Upper lobe of right lung (tissue), 1 donor: Measurements from ENCODE around the gene ACTL8. TPM values are rescaled to one million over a fixed set of nuclear protein-coding genes. Genes with fewer than 3 reads are reported as not detected.

Experiments
- ATAC-seq: fragments of 200-7000 bp; cut with Tn5 transposase; one replicate; pipeline ENCODE4 v1.9.1; 2020; ENCODE audit warnings: mild to moderate bottlenecking, moderate library complexity
- DNase-seq: peaks from one replicate; pipeline ENCODE4 v3.0.0-alpha.2; 2020
- H3K27ac ChIP-seq: fragments of 200-600 bp; one replicate; pipeline ENCODE4 v1.8.0; 2022
- H3K27me3 ChIP-seq: fragments of 200-600 bp; one replicate; pipeline ENCODE4 v1.8.0; 2022; ENCODE audit warnings: mild to moderate bottlenecking
- H3K36me3 ChIP-seq: fragments of 200-600 bp; one replicate; pipeline ENCODE4 v1.8.0; 2022
- H3K4me1 ChIP-seq: fragments of 200-600 bp; one replicate; pipeline ENCODE4 v1.8.0; 2022
- H3K4me3 ChIP-seq: fragments of 200-600 bp; one replicate; pipeline ENCODE4 v1.8.0; 2022; ENCODE audit warnings: mild to moderate bottlenecking
- H3K9me3 ChIP-seq: fragments of 200-600 bp; one replicate; pipeline ENCODE4 v1.8.0; 2022
- intact Hi-C: fragments of 100-400 bp; cut with DNase I; formaldehyde crosslinking; loops from one replicate; pipeline ENCODE4 v1.11.0; 2022
- total RNA-seq: library from RNA; stranded (reverse); fragmentation: NEBNext Ultra II Directional; extraction: Animal tissue kit (Norgen Biotek cat#: 25700); gene quantifications from one replicate; pipeline ENCODE4 v1.2.1, GENCODE V29; 2021
- TF ChIP-seq, protein P1 (sequence below): fragments of 200-600 bp; IDR thresholded peaks from one replicate; pipeline ENCODE4 v1.8.0; 2022; ENCODE audit warnings: antibody characterized with exemption
- donor health status: DM: no; HTN: yes; CAD: no; lungs with severe emphysema.

Gene ACTL8
- total RNA-seq, 1 donor from 2014 or later, result not detected

DNA sequence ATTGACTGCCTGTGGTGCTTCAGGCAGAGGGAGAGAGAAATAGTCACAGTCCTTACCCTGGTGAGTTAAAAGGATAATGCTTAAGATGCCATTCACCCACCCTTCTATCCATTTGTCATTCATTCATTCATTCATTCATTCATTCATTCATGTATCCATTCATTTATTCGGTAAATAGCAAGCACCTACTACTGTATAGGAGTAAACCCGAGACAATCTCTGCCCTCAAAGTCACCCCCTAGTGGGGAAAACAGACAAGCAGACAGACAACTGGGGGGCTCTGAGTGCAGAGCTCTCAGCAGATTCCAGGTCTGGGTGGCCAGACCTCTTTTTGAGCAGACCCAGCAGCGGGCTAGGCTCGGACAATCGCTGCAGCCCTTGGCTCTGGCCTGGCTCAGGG lies 14.1 kb upstream of the ACTL8 start:
- Histone ChIP-seq H3K27ac (no peak overlapping the region), H3K9me3 (no peaks in the 10 kb centered on the region), H3K36me3 (no peaks in the 10 kb centered on the region), H3K4me3 (no peak overlapping the region), H3K4me1 (no peaks in the 10 kb centered on the region), H3K27me3 (peaks cover 30% of the 10 kb centered on the region)
- DNase-seq, result no peak
- TF ChIP-seq, protein P1, sequence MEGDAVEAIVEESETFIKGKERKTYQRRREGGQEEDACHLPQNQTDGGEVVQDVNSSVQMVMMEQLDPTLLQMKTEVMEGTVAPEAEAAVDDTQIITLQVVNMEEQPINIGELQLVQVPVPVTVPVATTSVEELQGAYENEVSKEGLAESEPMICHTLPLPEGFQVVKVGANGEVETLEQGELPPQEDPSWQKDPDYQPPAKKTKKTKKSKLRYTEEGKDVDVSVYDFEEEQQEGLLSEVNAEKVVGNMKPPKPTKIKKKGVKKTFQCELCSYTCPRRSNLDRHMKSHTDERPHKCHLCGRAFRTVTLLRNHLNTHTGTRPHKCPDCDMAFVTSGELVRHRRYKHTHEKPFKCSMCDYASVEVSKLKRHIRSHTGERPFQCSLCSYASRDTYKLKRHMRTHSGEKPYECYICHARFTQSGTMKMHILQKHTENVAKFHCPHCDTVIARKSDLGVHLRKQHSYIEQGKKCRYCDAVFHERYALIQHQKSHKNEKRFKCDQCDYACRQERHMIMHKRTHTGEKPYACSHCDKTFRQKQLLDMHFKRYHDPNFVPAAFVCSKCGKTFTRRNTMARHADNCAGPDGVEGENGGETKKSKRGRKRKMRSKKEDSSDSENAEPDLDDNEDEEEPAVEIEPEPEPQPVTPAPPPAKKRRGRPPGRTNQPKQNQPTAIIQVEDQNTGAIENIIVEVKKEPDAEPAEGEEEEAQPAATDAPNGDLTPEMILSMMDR, result no peak
- no peak for ATAC-seq
- intact Hi-C loops, result no loop called here

DNA sequence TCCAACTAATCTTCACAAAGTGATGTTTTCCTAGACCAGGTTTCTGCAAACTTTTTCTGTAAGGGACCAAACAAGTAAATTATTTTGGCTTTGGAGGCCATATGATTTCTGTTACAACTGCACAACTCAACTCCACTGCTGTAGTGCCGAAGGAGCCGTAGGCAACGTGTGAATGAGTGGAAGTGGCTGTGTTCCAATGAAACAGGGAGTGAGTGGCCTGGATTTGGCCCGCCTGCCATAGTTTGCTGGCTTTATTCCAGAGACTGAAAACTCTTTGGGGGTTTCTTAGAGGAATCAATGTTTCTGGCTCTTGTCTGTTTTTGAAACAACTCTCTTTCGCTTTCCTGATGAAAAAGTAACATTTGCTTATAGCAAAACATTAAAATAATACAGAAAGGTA lies 12.6 kb upstream of the ACTL8 start:
- no peak for ATAC-seq
- Histone ChIP-seq H3K9me3 (no peaks in the 10 kb centered on the region), H3K4me3 (no peak overlapping the region), H3K36me3 (no peaks in the 10 kb centered on the region), H3K4me1 (no peaks in the 10 kb centered on the region), H3K27me3 (peaks cover 20% of the 10 kb centered on the region), H3K27ac (no peak overlapping the region)
- intact Hi-C loops, result no loop called here
- TF ChIP-seq, protein P1, result no peak
- DNase-seq, result no peak

DNA sequence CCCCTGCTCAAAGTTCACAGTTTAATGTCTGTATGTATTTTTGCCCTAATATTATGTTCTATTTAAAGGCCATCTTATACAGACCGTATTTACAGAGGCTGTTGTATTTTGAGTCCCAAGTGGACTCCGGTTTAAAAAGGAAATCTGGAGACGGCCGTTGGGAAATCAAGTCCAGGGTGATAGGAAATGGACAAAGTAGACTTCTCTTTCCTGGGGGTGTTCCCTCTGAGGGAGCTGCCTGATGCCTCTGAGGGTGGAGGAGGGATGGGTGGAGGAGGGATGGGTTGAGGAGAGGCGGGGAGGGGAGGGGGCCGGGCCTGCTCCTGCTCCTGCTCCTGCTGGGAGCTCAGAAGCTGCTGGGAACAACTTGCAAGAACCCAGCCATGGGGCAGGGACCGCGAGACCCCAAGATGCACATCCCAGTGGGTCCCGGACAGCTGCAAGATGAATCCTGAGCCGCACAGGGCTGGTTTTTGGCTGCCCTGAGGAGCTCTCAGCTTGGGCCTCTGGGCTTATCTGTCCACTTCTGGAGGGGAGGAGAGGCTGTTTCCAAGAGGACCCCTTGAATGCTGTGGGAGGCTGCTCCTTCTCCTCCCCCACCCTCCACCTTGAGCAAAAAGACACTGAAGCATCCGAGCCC lies 12.0 kb upstream of the ACTL8 start:
- intact Hi-C loops, result no loop called here
- H3K4me3 ChIP-seq, result no peak overlapping the region
- no peaks in the 10 kb centered on the region for H3K9me3 ChIP-seq
- H3K27ac ChIP-seq, result no peak overlapping the region
- no peak for ATAC-seq
- H3K27me3 ChIP-seq, result peaks cover 20% of the 10 kb centered on the region
- no peaks in the 10 kb centered on the region for H3K4me1 ChIP-seq
- TF ChIP-seq, protein P1, result no peak
- no peaks in the 10 kb centered on the region for H3K36me3 ChIP-seq
- DNase-seq, result no peak

DNA sequence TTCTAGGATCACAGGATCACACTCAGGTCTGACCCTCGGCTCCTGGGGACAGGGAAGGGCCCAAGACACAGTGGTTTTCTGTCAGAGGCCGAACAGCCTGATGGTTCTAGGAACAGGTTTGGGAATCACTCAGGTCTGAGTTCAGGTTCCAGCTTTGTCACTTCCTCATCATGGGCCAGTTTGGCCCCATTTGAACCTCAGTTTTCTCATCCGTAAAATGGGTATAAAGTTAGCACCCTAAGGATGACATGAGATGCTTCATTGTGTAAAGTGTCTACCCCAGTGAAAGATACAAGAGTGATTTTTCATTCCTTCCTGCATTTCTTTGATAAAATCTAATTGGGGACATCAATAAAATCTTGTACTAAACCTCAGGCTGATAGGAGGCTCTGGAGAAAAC lies 11.2 kb upstream of the ACTL8 start:
- DNase-seq, result no peak
- Histone ChIP-seq H3K27me3 (peaks cover 18% of the 10 kb centered on the region), H3K4me1 (no peaks in the 10 kb centered on the region), H3K9me3 (no peaks in the 10 kb centered on the region), H3K36me3 (no peaks in the 10 kb centered on the region), H3K27ac (no peak overlapping the region), H3K4me3 (no peak overlapping the region)
- intact Hi-C loops, result no loop called here
- no peak for ATAC-seq
- TF ChIP-seq, protein P1, result no peak

DNA sequence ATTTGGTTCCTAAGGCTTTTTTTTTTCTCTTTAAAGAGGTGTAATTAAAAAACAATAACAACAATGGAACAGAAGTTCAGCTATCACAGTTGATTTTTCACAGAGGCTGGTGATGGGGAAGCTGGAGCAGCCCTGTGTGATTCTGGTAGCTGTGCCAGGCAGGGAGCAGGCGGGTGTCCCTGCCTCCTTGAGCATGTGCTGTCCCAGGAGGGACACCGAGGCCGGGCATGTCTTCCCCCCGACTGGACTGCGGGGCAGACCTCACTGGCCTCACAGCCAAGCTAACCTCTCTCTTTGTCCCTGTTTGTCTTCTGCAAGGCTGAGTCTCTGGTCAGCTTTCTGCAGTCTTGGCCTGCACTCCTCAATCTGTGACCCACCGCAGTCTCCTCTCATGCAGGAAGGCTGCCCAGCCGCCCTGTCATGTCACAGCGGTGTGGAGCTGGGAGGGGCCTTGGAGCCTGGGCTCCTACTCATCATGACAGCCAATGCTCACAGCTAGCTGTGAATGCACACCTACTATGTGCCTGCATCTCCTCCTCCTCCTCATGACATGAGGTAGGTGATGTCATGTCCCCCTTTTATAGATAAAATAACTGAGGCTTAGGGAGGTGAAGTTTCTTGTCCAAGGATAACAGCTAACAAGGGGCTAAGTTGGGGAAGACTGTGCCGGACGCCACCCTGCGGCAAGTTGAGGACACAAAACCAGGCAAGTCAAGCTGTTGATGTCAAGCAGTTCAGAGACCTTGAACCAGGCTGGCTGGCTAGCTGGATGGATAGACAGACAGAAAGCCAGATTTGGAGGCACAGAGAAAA lies 10.3 kb upstream of the ACTL8 start:
- H3K27ac ChIP-seq, result no peak overlapping the region
- H3K27me3 ChIP-seq, result peaks cover 9% of the 10 kb centered on the region
- no peaks in the 10 kb centered on the region for H3K9me3 ChIP-seq
- H3K4me3 ChIP-seq, result no peak overlapping the region
- no peak for ATAC-seq
- TF ChIP-seq, protein P1, result no peak
- DNase-seq, result no peak
- no peaks in the 10 kb centered on the region for H3K4me1 ChIP-seq
- intact Hi-C loops, result no loop called here
- no peaks in the 10 kb centered on the region for H3K36me3 ChIP-seq
